RPMI8226 (cell line): ENCODE data around the gene ELL3.
"Not testable (repeated sequence)": the region's sequence is repeated elsewhere in the genome, so short reads cannot be mapped to it uniquely, and the experiment has no call there.

ENCODE experiments used
- DNase-seq: peaks from one replicate; pipeline ENCODE4 v3.0.0-alpha.2; 2015

ELL3 gene

DNA sequence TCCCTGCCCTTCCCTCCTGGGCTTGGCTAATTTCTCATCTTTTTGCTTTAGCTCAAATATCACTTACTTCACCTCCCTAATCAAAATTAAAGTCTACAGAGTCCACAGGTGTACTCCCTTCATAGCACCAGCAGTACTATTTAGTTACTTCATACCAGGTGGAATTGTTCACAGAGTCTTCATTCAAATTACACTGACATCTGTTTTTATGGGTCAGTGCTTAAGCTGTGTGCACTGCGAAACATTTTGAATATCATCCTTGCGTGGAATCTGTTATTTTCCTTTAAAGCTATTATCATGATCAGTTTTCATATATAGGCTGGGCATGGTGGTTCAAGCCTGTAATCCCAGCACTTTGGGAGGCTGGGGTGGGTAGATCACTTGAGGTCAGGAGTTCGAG is 12.6 kb upstream of the ELL3 start:
- no peak for DNase-seq

- no peak for DNase-seq
Observed at GRCh38 chr15:43779016-43779415, 2.2 kb upstream of the ELL3 start.

GRCh38 chr15:43777267-43777914 is 625 bp upstream of the ELL3 start:
- DNase-seq = peak; percentile 80

GRCh38 chr15:43776101-43776717 is 557 bp downstream of the ELL3 start:
- no peak for DNase-seq

GRCh38 chr15:43775411-43775965 is 1.3 kb downstream of the ELL3 start:
- no peak for DNase-seq

GRCh38 chr15:43774062-43774461 is 2.7 kb downstream of the ELL3 start:
- DNase-seq = no peak

- DNase-seq = no peak
Observed at GRCh38 chr15:43772624-43773023, 4.1 kb downstream of the ELL3 start.

GRCh38 chr15:43771816-43772215 is 5.0 kb downstream of the ELL3 start:
- no peak for DNase-seq

DNA sequence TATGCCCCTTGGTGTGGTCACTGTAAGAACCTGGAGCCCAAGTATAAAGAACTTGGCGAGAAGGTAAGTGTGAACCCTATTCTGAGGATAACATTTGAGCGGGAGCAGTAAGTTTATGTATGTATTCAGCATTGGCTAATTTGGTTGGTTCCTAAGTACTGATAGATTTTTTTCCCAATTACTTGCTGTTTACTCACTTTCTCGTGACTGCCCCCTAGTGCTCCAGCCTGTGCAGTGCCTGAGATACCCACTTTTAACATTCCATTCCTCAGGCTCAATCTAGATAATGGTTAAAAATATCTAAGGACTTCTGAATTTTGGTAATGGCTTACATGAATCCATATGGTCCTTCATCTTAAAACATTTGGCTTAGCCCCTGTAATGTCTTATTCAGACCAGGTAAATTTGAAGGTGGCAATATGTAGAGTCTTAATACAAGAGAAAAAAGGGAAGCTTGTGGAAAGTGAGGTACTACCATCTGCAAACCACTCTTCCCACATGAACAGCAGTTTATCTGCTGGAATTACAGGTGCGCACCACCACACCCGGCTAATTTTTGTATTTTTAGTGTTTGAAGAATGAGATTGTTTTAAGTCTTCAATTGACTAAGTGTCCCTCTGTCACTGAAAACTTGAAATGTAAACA is 7.1 kb downstream of the ELL3 start:
- DNase-seq = peak; percentile 52

GRCh38 chr15:43763819-43764446 is 12.8 kb downstream of the ELL3 start:
- no peak for DNase-seq

- no peak for DNase-seq
Observed at GRCh38 chr15:43762824-43763223, 13.9 kb downstream of the ELL3 start.

- DNase-seq = no peak
Observed at GRCh38 chr15:43751885-43752284, 24.9 kb downstream of the ELL3 start.

DNA sequence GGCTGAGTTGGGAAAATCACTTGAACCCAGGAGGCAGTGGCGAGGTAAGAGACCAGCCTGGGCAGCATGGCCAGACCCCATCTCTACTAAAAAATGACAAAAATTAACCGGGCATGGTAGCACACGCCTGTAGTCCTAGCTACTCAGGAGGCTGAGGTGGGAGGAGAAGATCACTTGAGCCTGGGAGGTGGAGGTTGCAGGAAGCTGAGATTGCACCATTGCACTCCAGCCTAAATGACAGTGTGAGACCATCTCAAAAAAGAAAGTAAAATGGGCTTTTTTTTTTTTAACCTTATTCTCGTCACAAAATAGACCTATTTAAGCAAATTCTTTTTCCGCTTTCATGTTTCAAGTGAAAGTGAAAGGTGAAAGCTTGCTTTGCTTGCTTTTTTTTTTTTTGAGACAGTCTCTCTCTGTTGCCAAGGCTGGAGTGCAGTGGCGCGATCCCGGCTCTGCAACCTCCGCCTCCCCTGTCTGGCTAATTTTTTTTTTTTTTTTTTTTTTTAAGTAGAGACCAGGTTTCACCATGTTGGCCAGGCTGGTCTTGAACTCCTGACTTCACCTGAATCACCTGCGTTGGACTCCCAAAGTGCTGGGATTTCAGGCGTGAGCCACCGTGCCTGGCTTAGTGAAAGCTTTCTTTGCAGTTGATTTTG is 26.9 kb downstream of the ELL3 start:
- peak; percentile 40 for DNase-seq

DNA sequence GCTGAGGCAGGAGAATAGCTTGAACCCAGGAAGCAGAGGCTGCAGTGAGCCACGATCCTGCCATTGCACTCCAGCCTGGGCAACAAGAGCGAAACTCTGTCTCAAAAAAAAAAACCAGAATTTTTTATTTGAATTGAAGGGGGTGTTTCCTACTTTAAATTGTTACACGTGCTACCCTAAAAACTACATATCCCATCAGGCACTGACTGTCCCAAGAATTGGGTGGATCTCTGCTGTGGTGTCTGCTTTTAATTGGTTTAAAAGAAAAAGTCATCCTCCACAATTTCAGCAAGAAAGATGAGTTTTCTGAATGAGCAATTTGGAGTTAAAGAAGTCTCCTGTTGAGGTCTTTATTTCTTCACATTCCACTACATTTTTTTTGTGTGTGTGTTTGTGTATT is 28.4 kb downstream of the ELL3 start:
- DNase-seq = no peak

GRCh38 chr15:43746903-43747309 is 29.9 kb downstream of the ELL3 start:
- peak; percentile 18 for DNase-seq

GRCh38 chr15:43746245-43746902 is 30.4 kb downstream of the ELL3 start, which contains the start of gene PDIA3:
TSS of gene PDIA3 (plus strand) at chr15:43746438. CDS start at chr15:43746540, 102 bp downstream.
- peak; percentile 86 for DNase-seq

DNA sequence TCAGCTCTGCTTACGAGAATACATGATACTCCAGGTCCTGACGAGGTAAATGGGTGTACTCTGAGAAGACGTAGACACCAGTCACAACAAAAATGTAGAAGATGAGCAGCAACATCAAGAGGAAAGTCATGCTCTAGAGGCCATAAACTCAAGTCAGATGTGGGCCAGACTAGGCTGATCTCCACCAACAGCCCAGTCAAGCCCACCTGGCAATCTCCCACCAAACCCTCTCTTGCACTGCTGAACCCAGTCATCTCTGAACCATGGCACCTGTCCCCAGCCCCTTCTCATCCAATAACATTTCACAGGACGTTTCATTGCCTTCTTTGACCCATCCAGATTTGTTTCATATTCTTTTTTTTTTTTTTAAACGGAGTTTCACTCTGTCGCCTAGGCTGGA is 41.4 kb downstream of the ELL3 start:
- DNase-seq = no peak

DNA sequence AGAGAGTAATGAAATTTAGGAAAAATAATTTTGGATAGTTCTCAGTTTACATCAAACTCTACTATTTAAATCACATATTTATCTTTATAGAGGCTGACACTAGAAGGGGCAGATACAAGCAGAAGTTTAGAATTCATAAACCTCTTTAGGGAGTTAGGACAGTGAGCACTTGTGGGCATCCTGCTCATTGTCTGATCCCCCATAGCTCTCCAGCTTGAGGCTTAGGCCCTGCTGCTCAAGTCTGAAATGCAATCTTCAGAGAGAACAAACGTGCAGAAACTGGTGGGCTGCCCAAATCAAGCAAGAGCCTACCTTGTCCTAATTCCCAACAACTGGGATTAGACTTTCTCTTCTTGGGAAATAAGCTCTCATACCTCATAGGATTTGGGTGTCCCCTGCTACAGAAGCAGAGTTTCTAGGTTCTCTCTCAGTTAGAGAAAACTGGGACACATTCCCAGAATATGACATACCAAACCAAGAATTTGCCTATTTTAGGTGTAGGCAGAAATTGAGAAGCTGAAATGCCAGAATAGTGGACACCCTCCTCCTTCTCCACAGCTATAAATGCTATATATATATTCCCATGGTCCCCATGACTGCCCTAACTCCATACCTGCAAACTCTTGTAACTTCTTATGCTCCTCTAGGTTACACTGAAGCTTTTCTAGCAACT is 48.6 kb downstream of the ELL3 start:
- not testable (repeated sequence) for DNase-seq

DNA sequence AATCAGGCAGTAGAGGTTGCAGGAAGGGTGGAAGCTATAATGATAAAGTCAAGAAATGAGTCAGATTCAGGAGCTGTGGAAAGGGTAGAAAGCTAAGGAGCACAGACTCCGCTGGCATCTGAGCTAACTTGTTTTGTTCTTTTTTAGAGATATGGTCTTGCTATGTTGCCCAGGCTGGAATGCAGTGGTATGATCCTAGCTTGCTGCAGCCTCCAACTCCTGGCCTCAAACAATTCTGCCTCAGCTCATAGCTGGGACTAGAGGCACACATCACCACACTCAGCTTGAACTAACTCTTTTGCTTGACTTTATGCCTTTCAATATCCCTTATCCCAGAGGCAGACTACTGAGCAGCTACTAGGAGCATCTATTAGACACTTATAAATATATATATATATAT is 50.5 kb downstream of the ELL3 start:
- not testable (repeated sequence) for DNase-seq

GRCh38 chr15:43723151-43723550 is 53.6 kb downstream of the ELL3 start:
- DNase-seq = no peak
